GM18507 (cell line): ENCODE data around the gene BTBD17.
A peak's percentile ranks its signal among the peaks of the same experiment; 100 is the strongest.
"Not testable (repeated sequence)": the region's sequence is repeated elsewhere in the genome, so short reads cannot be mapped to it uniquely, and the experiment has no call there.

Source experiments
- DNase-seq: peaks from one replicate; pipeline ENCODE4 v3.0.0; 2011; ENCODE audit warnings: low read depth; ENCODE audit not compliant: insufficient read length; ENCODE audit errors: extremely low spot score
- FAIRE-seq: peaks from 2 replicates; lab custom pipeline; 2011; peaks lifted over from hg19 to GRCh38; lab: Jason Lieb, UNC

BTBD17 gene

GRCh38 chr17:74361230-74362068 lies at the start of gene BTBD17:
Gene BTBD17, minus strand, starts transcription at chr17:74361868. Its CDS starts 49 bp downstream, at chr17:74361819.
- FAIRE-seq: no peak

DNA sequence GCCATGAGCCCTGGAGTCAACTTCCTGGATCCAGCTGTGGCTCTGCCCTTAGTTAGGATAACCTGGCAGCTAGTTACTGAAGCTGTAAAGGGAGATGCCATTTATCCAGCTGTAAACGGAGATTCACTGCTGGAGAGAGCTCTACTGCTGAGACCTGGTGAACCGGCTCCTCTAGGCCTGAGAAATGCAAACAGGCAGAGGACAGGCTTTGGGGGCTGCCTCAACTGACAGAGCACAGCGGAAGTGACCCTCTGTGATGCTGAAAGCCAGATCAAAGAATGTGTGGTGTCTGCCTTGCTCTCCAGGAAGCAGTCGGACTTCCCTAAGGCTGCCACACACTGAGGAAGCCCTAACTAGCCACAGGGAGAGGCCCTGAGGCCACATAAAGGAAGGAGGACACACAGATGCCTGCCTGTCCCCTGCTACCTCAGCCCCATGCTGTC lies 48.4 kb upstream of the BTBD17 start:
- FAIRE-seq (no peak), DNase-seq (no peak)

More at GRCh38 chr17:74361230-74362068, at the start of gene BTBD17:
- no peak for DNase-seq

- no peak for DNase-seq
- FAIRE-seq: no peak
Observed at GRCh38 chr17:74408815-74409214, 47.1 kb upstream of the BTBD17 start.

DNA sequence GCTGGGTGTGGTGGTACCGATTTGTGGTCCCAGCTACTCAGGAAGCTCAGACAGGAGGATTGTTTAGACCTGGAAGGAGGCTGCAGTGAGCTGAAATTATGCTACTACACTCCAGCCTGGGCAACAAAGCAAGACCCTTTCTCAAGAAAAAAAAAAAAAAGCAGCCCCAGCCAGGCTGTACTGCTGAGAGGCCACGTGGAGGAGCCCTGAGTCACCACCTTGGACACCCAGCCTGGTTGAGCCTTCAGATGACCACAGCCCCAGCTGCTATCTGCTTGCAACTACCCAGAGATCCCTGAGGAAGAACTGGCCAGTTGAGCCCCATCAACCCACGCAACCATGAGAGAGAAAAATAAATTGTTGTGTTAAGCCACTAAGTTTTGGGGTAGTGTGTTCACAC lies 46.6 kb upstream of the BTBD17 start:
- no peak for FAIRE-seq
- DNase-seq: no peak

DNA sequence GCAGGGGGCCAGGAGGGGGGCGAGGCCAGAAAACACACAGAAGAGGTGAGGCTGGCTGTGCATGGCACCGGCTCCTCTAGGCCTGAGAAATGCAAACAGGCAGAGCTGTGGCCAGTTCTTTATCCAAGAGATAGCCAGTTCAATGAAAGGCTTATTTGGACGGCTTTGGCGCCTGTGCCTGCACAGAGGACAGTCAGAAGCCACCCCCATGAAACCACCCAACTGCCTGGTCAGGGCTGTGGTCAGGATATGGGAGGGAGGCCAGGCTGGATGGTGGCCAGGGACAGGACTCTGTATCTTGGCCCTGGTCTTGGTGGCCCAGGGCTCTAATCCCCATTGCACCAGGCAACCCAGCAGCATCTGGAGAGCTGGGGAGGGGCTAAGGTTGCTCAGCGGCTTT lies 45.7 kb upstream of the BTBD17 start:
- no peak for FAIRE-seq
- DNase-seq: no peak

DNA sequence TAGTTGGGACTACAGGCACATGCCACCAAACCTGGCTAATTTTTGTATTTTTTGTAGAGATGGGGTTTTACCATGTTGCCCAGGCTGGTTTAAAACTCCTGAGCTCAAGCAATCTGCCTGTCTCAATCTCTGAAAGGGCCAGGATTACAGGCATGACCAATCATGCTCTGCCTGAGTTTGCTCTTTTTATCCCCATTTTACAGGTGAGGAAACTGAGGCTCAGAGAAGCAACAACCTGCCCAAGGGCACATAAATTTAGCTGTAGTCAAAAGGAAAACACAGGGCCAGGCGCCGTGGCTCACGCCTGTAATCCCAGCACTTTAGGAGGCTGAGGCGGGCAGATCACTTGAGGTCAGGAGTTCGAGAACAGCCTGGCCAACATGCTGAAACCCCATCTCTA lies 43.6 kb upstream of the BTBD17 start:
- DNase-seq, FAIRE-seq: not testable (repeated sequence)

GRCh38 chr17:74404789-74405188 lies 43.1 kb upstream of the BTBD17 start:
- no peak for DNase-seq
- no peak for FAIRE-seq

DNA sequence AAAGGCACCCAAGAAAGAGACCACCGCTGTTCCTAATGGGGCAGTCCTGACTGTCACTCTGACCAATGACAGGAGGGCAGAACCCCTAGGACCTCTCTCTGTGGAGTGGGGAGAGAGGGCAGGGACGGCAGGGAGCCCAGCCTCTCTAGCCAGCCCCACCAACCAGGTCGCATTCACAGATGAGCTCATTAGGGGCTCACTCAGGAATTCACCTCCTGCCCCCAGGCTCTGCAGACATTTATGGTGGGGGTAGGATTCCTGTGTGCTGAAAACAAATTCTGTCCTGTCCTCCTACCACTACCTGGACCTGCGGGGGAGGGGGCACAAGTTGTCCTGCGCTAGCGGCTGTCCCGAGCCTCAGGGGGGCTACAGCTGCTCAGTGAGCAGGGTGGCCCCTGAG lies 42.5 kb upstream of the BTBD17 start:
- no peak for FAIRE-seq

GRCh38 chr17:74403512-74404137 lies 42.0 kb upstream of the BTBD17 start:
- no peak for FAIRE-seq
- no peak for DNase-seq

More for the DNA sequence above, 42.5 kb upstream of the BTBD17 start:
- DNase-seq: no peak

- no peak for FAIRE-seq
- DNase-seq: no peak
Observed at GRCh38 chr17:74402048-74402447, 40.4 kb upstream of the BTBD17 start.

GRCh38 chr17:74396567-74396966 lies 34.9 kb upstream of the BTBD17 start:
- DNase-seq: no peak
- FAIRE-seq: no peak

DNA sequence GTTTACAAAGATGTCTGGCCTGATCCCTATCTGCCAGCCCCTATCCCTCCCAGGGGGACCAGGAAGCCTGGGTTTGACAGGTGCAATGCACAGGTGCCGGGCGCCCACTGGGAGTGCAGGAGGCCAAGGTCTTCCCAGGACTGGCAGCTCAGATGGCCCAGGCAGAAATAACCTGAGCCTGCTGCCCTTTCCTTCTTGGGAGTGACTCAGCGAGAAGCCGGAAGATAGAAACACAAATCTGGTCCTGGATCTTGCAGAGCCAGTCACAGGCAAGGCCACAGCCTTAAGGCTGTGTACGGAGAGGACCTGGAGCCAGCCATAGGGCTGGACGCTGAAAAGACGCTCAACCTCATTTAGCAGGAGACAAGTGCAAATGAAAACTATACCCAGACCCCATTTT lies 33.3 kb upstream of the BTBD17 start:
- no peak for FAIRE-seq
- DNase-seq: no peak

GRCh38 chr17:74394275-74394950 lies 32.7 kb upstream of the BTBD17 start:
- no peak for FAIRE-seq
- no peak for DNase-seq

DNA sequence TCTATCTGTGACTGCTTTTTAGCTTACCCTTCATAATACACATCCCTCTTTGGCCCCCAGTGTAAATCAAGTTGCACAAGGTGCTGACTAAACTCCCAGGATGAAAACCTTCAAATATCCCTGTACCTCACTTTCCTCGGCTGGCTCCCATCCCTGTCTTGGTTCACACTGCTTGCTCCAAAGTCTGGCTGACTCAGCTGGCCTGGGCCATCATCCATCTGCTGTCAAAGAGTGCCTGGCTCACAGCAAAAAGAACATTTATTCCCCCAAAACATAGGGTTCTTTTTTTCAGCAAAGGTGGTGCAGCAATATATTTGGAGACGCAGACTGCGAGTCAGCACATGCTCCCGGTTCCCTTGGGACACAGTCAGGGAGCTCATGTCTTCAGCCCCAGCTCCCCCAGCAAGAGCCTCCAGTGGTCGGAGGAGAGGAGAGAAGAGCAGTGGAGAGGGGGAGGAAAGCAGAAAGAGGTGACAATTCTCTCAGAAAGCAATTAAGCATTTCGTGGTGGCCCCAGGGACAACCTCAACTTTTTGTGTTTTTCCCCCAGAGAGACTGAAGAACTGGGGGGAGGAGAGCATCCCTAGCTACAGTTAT lies 31.8 kb upstream of the BTBD17 start:
- DNase-seq: no peak
- no peak for FAIRE-seq

- FAIRE-seq (peak; percentile 36), DNase-seq (no peak)
Observed at GRCh38 chr17:74392848-74393247, 31.2 kb upstream of the BTBD17 start.

DNA sequence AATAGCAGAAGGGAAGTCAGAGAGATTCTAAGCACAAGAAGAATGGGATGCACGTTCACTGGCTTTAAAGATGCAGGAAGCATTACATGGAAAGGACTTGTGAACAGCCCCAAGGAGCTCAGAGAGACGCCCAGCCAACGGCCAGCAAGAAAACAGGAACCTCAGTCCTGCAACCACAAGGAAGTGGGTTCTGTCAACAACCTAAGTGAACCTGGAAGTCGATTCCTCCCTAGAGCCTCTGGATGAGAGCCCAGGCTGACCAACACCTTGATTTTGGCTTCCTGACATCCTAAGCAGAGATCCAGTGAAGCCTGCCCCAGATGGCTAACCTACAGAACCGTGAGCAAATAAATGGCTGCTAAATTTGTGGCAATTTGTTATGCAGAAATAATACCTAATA lies 30.1 kb upstream of the BTBD17 start:
- DNase-seq (no peak), FAIRE-seq (no peak)

- DNase-seq (no peak), FAIRE-seq (no peak)
Observed at GRCh38 chr17:74390680-74391653, 29.3 kb upstream of the BTBD17 start.

GRCh38 chr17:74389937-74390679 lies 28.4 kb upstream of the BTBD17 start:
- no peak for FAIRE-seq
- DNase-seq: no peak
